SKM-1 treated with dmso at 0.1 percent for 144 hours (cell line): Measurements from ENCODE around the gene TEX30.

ENCODE experiments used
- DNase-seq: peaks from one replicate; lab custom pipeline; 2025; ENCODE audit not compliant: unreplicated experiment; lab: John Stamatoyannopoulos, UW

TEX30 gene

DNA sequence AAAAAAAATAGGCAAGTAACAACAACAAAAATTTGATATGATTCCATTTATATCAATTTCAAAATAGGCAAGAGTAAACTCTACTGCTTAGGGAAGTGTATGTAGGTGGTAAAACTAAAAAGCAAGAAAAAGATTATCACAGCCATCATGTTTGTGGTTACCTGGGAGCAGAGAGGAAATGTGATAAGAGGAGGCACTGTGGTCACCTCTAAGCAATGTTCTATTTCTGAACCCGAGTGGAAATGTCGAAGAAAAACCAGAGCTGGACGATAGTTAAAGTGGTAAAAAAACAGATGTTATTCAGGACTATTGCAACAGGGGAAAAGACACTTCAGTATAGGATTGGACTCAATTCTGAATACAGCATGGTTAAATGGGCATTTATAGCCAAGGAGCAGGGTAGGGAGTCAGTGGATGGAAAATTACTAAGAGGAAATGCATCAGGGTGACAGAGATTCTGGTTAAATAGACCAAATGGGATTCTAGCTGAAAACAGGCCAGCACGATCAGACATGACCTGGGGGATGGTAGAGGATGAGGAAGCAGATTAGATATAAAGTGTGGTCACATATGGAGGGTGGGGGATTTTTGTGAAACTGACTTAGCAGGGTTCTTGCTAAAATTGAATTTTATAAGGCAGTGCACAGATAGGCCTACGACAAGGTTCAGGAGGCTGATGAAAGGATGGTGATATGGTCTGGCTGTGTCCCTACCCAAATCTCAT is 6.0 kb upstream of the TEX30 start:
- DNase-seq = peak; percentile 52

DNA sequence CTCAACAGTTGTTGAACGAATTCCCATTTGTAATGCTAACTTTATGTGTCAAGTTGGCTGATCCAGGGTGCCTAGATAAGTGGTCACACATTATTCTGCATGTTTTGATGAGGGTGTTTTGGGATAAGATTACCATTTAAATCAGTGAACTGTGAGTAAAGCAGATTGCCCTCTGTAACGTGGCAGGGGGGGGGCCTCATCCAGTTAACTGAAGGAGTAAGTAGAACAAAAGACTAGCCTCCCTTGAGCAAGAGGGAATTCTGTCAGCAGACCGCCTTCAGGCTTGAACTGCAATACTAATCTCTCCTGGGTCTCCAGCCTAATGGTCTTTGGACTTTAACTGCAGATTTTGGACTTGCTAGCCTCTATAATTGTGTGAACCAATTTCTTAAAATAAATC is 4.2 kb upstream of the TEX30 start:
- no peak for DNase-seq

DNA sequence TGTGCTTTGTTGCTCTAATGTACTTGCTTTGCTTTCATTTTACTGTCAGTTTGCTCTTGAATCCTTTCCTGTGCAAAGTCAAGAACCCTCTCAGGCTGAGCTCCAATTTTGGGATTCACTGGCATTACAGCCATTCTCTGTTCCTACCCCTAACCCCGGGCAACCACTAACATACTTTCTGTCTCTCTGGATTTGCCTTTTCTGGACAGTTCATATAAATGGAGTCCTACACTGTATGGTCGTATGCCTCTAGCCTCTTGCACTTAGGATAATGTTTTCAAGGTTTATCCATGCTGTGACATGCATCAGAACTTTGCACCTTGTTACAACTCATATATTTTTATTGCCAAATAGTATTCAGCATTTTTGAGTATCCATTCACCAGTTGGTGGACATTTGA is 2.7 kb upstream of the TEX30 start:
- no peak for DNase-seq

DNA sequence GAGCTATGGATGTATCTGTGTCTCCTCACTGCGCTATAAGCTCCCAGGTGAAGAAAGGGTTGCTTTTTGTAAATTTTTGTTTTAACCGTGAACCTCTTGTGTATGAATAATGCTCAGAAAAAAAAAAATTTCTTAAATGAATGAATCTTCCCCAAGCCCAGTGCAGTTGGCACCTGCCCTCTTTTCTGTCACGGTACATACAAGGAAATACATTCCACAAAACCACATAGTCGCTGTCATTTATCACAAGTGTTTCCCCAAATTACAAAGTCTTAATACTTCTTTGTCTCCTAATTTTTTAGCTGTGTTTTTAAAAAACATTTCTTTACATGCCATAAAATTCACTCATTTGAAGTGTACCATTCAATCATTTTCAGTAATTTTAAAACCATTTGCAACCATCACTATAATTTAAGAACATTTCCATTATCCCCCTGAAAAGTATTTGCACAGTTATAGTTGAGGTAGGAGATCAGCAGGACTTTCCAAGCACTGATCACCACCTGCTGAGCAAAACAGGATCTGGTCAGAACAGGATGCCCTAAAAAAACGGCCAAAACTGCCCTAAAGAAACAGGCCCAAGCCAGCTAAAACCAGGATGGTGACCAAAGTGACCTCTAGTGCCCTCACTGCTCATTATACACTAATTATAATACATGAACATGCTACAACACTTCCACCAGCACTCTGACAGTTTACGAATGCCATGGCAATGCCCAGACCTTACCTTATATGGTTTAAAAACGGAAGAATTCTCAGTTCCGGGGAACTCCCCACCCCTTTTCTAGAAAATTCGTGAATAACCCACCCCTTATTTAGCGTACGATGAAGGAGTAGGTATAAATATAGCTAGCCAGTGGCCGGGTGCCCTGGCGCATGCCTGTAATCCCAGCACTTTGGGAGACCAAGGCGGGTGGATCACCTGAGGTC is 1.3 kb upstream of the TEX30 start:
- DNase-seq = no peak

DNA sequence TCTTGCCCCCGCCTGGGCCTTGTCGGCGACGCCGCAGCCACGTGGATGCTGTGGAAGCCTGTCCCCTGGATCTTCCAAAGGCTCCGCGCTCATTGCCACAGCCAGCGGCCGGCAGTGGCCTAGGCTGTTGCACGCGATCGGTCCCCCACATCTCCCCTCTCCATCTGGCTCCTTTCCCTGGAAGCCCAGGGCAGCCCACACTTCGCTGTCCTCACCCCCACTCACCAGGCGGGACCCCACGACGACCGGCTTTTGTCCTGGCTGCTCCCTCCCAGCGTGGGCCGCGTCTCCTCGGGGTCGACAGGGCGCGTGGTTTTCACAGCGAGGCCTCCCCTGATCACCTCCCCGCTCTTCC is 605 bp upstream of the TEX30 start:
- DNase-seq = no peak

DNA sequence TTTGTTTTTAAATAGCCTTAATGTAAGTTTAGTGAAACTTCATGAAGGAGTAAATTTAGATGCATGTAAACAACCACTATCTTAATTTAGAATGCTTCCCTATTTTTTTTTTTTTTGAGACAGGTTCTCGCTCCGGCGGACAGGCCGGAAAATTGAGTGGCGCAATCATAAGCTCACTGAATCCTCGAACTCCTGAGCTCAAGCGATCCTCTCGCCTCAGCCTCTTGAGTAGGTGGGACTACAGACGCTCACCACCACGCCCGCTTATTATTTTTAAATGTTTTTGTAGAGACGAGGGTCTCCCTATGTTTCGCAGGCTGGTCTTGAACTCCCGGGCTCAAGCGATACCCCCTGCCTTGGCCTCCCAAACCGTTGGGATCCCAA is 1.6 kb downstream of the TEX30 start:
- DNase-seq = no peak

DNA sequence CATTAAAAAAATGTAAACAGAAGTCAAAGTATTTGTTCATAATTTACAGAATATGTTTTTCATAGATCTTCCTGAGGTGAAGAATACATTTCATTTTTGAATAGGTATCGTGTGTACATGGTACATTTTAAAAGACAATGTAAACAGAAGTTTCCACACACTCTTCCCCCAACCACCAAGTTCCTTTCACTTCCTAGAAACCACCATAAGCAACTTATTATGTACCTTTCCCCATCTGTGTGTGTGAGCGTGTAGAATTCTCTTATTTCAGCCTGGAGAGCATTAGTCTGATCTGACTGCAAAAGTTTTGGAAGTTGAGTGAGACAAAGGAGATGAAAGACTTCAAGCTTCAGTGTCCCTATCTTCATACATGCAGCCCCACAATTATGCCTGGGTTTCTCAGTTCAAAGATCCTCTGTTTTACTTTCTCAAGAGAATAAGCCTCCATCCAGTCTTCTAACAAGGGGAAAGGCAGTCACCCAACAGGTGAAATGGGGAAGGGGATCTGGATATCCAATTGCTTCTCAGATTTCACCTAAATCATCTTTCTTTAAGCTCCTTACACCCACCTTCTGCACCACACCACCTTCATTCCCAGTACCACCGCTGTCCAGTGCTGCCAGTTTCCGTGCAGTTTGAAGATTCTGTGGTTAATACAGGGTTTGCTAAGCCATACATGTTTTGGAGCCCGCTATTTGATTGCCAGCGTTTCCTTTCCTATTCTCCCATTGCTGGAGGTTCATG is 2.1 kb downstream of the TEX30 start:
- no peak for DNase-seq

DNA sequence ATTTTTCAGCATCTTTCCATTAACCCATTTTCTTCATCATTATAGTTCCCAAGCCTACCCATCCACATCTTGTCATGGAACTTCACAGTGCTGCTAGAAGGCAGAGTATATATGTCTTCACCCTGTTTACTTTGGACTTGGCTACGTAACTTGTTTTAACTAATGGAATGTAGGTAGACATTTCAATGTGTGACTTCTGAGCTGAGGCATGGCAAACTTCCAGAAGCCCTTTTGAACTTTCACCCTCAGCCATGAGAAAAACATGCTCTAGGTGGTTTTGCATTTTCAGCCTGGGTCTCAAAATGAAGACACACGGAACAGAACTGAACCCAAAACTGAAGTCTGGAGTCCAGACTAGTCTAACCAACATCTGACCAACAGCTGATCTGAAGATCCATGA is 3.2 kb downstream of the TEX30 start:
- DNase-seq = no peak

DNA sequence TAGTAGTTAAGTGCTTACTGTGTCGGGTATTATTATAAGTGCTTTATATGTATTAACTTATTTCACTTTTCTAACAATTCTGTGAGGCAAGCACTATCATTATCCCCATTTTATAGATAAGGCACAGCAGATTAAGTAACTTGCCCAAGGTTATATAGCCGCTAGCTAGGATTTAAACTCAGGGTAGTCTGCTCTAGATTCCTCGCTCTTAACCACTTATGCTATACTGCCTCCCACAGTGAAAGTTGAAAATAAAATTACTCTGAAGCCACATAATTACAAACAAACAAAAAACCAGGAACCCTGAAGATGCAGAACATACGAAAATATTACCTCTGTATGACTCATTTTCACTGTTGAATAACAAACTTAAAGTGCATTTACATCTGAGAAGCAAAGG is 3.9 kb downstream of the TEX30 start:
- no peak for DNase-seq

DNA sequence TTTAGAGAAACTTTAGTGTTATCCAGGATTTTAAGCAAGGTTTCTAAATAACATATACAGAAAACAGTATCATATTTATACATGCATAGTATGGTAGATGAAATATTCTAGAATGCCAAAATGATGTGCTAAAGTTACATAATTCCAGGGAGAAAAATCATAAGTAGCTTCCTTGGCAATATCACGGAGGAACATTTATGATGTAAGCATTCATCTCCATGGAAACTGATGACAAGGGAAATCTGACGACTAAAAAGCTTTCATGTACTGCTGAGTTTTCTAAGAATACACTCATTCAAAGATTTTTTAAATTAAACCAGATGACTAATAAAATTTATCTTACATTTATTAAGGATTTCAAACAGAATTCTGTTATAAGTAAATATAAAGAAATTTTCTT is 4.7 kb downstream of the TEX30 start:
- DNase-seq = no peak

DNA sequence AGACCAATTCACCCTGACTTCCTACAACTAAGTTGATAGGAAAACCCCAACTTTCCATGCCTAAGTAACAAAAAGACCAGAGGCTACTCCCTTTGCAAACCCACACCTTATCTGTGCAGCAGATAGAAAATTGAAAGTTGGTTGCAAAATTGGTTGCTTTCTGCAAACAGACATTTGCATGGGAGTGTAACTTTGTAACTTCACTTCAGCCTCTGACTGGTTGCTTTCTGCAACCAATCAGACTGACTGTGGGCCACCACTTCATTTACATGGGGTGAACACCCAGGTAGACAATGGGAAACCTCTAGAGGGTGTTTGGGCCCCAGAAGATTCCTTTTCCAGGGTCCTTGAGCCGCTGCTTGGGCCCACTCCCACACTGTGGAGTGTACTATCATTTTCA is 9.8 kb downstream of the TEX30 start:
- DNase-seq = no peak

DNA sequence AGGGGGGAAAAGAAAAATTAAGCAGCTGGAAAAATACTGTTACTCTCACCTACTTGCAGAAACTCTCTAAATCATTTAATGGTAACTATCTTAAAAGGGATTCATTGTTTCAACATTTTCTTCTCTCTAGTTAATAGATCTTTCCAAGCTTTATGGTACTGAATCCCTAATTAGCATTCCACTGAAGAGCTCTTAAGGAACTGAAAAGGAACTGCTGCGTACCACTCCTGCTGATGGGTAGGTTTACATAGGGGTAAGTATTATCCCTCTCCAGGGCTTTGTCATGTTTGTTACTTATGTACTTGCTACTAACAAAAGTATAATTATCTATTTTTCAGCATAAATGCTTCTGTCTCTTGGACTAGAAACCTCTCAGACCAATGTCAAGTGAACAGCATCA is 12.5 kb downstream of the TEX30 start:
- DNase-seq = no peak

DNA sequence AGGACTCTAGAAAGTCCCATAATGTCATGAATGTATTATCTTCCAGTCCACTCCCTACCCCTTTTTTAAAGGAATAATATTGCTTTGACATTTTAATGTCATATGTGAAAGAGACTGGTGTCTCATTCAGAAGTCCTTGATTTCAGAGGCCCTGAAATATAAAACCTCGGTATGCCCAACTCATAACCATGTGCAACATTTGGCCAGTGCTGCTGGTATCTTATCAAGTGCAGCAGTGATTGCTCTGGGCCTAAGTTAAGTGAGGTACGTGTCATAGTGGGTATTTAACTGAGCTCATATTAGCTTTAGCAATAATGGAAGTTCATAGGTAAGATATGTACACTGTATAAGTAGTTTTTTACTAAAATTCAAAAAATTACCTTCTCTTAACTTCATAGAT is 14.7 kb downstream of the TEX30 start:
- DNase-seq = no peak

DNA sequence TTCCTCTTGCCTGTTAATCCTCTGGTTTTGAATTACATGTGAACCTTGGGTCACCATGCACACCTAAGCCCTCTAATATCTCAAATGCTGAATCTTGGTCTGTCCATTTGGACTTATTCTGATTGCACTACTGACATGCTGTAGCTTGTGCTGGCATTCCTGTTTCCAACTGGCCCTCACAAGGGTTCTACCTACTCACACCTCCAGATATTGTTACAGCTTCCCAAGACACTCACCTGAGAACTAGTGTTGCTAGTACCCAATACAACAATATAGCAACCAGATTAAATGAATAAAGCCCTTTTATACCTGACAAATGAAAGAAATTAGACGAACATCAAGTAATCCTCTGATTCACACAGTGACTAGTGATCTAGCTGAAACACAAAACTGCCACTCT is 16.6 kb downstream of the TEX30 start:
- DNase-seq = no peak

DNA sequence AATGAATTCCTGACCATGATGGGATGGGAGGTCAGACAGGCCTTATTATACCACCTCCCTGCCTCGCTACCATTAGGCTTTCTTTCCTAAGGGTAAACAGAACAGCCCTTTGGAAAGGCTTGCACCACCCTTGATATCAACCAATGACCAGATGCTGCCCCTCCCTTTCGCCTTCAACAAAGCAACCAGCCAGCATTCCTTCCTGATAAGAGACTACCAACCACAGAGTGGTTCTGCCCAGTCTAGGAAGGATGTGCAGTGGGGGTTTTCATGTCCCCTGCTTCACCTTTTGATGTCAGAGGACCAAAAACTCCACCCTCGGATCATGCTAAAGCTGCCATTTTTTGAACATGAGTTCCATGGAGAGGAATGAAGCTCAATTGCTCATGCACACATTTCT is 21.7 kb downstream of the TEX30 start:
- no peak for DNase-seq

DNA sequence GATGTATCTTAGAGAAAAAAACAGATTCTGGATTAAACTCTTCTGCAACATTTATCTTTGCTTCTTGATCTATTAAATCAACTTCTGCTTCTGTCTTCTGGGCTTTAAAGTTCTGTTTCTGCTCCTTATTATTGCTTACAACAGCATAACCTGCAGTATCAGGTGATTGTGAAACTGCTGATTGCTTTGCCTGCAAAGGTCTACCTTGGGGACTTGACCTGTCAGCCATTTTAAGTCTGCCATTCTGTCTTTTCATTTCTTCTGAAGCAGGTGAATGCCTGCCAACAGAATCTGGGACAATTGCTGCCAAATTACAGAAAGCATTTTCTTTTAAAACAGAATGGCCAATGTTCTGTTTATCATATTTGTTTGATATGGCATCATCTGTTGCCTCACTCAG is 31.1 kb downstream of the TEX30 start:
- DNase-seq = no peak

DNA sequence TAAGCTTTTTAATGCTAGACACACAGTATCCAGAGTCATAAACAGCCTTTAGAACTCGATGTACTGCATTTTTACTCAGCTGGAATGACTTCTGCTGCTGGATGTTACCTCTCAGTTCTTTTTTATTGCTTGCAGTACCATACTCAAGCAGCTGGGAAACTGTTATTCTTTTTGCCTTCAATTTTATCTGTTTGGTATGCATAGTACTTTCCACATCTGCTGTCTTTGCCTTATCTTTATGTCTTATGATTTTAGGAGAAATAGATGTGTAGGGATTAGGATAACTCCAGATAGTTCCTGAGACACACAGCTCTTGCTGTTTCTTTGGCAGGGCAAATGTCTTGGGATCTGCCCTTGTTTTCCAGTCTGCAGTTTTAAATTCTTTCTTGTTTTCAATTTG is 31.5 kb downstream of the TEX30 start:
- DNase-seq = no peak

DNA sequence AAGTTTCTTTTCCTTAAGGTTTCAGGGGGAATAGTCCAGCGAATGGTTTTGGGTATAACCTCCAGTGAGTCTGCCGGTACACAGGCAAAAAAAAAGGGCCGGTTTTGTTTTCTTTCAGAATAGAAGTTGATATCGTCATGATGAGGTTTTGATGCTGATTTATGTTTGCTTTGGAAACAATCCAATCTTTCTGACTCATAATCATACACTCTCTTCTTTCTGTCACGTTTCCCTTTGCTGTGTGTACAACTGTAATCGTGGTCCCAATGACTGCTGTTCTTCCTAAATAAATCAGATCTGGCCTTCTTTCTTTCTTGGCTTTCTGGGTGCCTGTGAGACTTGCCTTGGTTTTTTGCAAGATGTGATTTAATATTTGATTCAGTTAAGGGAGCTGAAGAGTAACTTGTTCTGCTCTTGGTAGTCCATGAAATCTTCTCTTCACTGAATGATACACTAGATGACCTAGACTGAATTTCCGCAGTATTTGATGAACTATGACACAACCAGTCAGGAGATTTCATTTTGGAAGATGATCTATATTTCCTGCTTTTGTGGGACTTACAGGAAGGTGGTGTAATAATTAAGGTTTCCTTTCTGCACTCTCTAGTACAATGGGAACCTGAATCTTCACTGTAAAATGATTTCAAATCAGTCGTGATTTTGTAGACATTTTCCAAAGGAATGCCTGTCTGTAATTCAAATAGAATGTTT is 43.9 kb downstream of the TEX30 start:
- DNase-seq = no peak

DNA sequence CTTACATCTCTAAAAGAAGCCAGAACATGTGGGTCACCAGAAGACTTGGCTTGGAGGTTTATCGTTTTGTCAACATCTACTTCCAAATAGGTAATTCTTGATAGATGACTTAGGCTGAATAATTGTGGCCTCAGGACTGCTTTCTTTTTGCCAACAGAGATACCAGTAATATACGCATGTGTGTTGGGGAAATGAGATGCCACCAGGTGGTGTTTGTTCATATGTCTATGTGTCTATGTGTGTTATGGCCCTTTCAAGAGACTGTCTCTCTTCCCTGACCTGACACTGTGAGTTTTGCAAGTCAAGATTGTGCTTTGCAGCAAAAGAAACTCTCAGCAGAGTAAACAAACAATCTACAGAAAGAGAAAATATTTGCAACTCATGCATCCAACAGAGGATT is 47.2 kb downstream of the TEX30 start:
- DNase-seq = no peak

DNA sequence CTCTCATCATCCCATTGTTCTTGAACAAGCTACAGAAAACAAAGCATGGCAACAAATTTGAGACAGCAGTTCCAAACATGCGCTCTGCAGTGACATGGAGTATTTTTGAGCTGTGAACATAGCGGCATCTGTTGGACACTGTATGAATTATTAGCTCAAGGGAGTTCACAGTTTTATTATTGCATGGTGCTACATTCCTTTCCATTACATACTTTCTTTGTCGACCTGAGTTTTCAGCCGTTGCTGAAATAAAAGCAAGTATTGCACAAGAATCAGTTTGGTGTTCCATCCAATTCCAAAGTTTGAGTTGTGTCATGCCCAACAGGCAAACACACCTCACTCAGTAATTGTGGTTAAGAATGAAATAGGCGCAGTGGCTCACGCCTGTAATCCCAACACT is 48.7 kb downstream of the TEX30 start:
- no peak for DNase-seq

DNA sequence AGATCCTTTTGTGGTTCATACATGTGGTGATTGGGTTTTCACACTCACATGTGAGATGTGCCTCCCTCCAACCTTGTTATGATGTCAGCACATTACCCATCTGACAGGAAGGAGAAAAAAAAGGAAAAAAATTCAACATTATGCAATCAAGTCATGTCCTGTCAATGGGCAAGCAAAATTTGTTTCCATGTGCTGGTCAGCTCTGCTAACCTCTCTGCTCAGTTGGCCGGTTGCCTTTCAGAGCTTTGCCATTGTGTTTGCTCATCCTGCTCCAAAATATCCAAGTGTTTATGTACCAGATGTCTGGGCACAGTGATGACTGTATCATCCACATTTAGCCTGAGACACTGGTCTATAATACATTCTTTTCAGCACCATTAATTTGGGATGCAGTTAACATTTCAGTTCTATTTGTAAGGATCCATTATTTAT is 51.8 kb downstream of the TEX30 start:
- no peak for DNase-seq
